ENCODE data around the gene NPDC1. TPM values are rescaled to one million over a fixed set of nuclear protein-coding genes. Genes with fewer than 3 reads are reported as not detected.

The NPDC1 gene
- polyA plus RNA-seq, 3 donors: 12.9 to 38.4 (median 31.5) TPM

- no peak for DNase-seq (ENCODE audit: extremely low read depth in 1 of 11, low read depth in 9 of 11, low spot score in 4 of 11)
Observed at GRCh38 chr9:137049544-137050449, 3.8 kb upstream of the NPDC1 start.

- no peak for DNase-seq (ENCODE audit: extremely low read depth in 1 of 11, low read depth in 9 of 11, low spot score in 4 of 11)
Observed at GRCh38 chr9:137048655-137049543, 2.9 kb upstream of the NPDC1 start.

- DNase-seq (ENCODE audit: extremely low read depth in 1 of 11, low read depth in 9 of 11, low spot score in 4 of 11): no peak
Observed at GRCh38 chr9:137045294-137046087, 486 bp downstream of the NPDC1 start.

GRCh38 chr9:137044502-137045177 is 1.3 kb downstream of the NPDC1 start:
- DNase-seq (ENCODE audit: extremely low read depth in 1 of 11, low read depth in 9 of 11, low spot score in 4 of 11): no peak

- no peak for DNase-seq (ENCODE audit: extremely low read depth in 1 of 11, low read depth in 9 of 11, low spot score in 4 of 11)
Observed at GRCh38 chr9:137044037-137044436, 1.9 kb downstream of the NPDC1 start.

- no peak for DNase-seq (ENCODE audit: extremely low read depth in 1 of 11, low read depth in 9 of 11, low spot score in 4 of 11)
Observed at GRCh38 chr9:137042751-137043727, 2.9 kb downstream of the NPDC1 start.

GRCh38 chr9:137041124-137041523 is 4.9 kb downstream of the NPDC1 start:
- peak in 1 of 11 donors; percentile 34 for DNase-seq (ENCODE audit: extremely low read depth in 1 of 11, low read depth in 9 of 11, low spot score in 4 of 11)

GRCh38 chr9:137040568-137040967 is 5.4 kb downstream of the NPDC1 start:
- no peak for DNase-seq (ENCODE audit: extremely low read depth in 1 of 11, low read depth in 9 of 11, low spot score in 4 of 11)

GRCh38 chr9:137039611-137040366 is 6.2 kb downstream of the NPDC1 start:
- no peak for DNase-seq (ENCODE audit: extremely low read depth in 1 of 11, low read depth in 9 of 11, low spot score in 4 of 11)

GRCh38 chr9:137038916-137039315 is 7.1 kb downstream of the NPDC1 start:
- no peak for DNase-seq (ENCODE audit: extremely low read depth in 1 of 11, low read depth in 9 of 11, low spot score in 4 of 11)

GRCh38 chr9:137037483-137037882 is 8.5 kb downstream of the NPDC1 start:
- no peak for DNase-seq (ENCODE audit: extremely low read depth in 1 of 11, low read depth in 9 of 11, low spot score in 4 of 11)

GRCh38 chr9:137037035-137037434 is 8.9 kb downstream of the NPDC1 start:
- DNase-seq (ENCODE audit: extremely low read depth in 1 of 11, low read depth in 9 of 11, low spot score in 4 of 11): no peak

GRCh38 chr9:137035937-137036336 is 10.0 kb downstream of the NPDC1 start:
- no peak for DNase-seq (ENCODE audit: extremely low read depth in 1 of 11, low read depth in 9 of 11, low spot score in 4 of 11)

- DNase-seq (ENCODE audit: extremely low read depth in 1 of 11, low read depth in 9 of 11, low spot score in 4 of 11): no peak
Observed at GRCh38 chr9:137035507-137035834, 10.5 kb downstream of the NPDC1 start.

- peak in 5 of 11 donors; percentile 72 to 75 (median 72) for DNase-seq (ENCODE audit: extremely low read depth in 1 of 11, low read depth in 9 of 11, low spot score in 4 of 11)
Observed at GRCh38 chr9:137034709-137035506, 11.1 kb downstream of the NPDC1 start.

- DNase-seq (ENCODE audit: extremely low read depth in 1 of 11, low read depth in 9 of 11, low spot score in 4 of 11): no peak
Observed at GRCh38 chr9:137034039-137034708, 11.8 kb downstream of the NPDC1 start.

Data from renal cortex interstitium (tissue), 11 donors.